HG03342 (cell line): ENCODE results near the gene PRKAA1.

Experiments
- ATAC-seq: cut with Tn5 transposase; IDR thresholded peaks from one replicate; pipeline ENCODE4 v1.9.1; 2021; ENCODE audit warnings: mild to moderate bottlenecking, moderate library complexity; ENCODE audit not compliant: unreplicated experiment

PRKAA1 gene

GRCh38 chr5:40798012-40798800 is at the start of gene PRKAA1:
TSS of gene PRKAA1 (minus strand) at chr5:40798374. CDS start at chr5:40798189, 185 bp downstream.
- peak; percentile 97 for ATAC-seq

GRCh38 chr5:40847525-40847924 is 49.4 kb upstream of the PRKAA1 start:
- no peak for ATAC-seq

DNA sequence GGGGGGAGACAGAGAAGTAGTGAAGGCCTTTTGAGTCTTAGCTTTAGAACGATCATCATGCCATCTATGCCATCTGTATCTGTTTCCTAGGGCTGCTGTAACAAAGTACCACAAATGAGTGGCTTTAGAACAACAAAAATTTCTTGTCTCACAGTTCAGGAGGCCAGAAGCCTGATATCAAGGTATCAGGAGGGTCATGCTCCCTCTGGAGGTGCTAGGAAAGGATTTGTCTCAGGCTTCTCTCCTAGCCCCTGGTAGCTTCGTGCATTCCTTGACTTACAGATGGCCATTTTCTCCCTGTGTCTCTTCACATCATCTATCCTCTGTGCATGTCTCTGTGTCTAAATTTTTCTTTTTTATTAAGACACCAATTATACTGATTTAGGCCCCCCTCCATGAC is 48.2 kb upstream of the PRKAA1 start:
- ATAC-seq = no peak

DNA sequence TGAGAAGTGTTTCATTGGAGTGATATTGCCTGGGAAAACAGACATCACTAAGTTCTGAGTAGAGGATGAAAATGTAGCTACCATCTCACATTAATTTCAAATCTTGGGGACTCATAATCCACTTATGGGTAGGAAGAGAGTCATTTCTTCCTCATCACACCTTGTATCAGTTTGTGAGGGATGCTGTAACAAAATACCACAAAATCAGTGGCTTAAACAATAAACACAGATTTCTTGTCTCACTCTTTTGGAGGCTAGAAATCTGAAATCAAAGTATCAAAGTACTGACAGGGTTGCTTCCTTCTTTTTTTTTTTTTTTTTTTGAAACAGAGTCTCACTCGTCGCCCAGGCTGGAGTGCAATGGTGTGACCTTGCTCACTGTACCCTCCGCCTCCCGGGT is 46.4 kb upstream of the PRKAA1 start:
- no peak for ATAC-seq

GRCh38 chr5:40842351-40842750 is 44.2 kb upstream of the PRKAA1 start:
- no peak for ATAC-seq

- ATAC-seq = peak; percentile 48
These were observed 43.1 kb upstream of the PRKAA1 start, which contains the start of gene CARD6 for GRCh38 chr5:40841068-40841805. TSS of gene CARD6 (plus strand) at chr5:40841367. CDS start at chr5:40841383, 16 bp downstream.

DNA sequence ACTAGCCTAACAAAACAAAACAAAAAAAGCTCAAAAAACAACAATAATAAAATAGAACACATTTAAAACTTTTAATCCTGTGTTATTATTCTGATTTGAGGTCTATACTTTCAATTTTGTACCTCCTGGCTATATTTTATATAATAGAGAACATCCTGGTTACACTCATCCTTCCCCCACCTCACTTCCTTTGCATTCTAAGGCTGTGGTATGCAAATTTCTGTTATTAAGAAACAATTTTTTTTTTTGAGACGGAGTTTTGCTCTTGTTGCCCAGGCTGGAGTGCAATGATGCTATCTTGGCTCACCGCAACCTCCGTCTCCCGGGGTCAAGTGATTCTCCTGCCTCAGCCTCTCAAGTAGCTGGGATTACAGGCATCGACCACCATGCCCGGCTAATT is 39.9 kb upstream of the PRKAA1 start:
- no peak for ATAC-seq

DNA sequence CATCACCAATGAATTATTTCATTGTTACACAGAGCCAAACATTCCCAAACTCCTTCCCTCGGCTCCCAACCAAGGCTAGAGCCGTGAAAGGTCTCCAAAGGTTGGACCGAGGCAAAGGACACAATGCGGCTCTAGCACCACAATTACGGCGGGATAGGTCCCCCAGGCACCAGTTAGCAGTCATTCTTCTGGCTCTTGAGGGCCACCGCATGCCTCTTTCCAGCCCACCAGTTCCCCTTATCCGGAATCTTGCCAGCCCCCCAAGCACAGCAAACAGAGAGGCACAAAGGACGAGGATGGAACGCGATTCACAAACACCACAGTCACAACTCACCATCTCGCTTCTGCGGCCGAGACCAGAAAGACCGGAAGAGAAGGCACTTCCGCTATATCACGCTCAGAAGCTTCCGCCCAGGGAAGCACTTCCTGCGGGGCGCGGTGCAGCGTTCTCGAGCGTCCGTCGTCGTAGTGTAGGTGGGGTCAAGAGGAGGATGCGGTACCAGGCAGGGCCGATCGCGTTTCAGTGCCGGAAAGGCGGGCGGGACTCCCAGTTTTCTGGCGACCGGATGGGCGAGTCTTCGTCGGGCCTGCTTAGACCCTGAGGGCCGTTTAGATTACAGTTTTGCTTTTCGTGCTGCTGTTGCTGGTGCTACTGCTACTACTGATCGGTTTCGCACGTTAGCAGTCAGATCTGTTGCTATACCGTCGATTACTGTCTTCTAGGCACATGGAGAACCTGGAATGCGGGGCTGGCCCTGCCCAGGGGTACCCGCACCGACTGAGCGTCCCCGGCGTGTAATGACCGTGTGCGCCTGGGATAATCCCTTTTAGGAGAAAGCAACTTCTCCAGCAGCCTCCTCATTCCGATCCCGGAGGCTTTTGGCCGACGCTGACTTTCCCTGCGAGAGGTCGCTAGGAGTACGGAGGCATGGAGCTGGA is 36.9 kb upstream of the PRKAA1 start, which contains the start of gene RPL37:
TSS of gene RPL37 (minus strand) at position 374 of the 939 bp plus-strand sequence. CDS start at position 337, 37 bp downstream.
- peak; percentile 96 for ATAC-seq

GRCh38 chr5:40834391-40834848 is 36.2 kb upstream of the PRKAA1 start:
- ATAC-seq = no peak

DNA sequence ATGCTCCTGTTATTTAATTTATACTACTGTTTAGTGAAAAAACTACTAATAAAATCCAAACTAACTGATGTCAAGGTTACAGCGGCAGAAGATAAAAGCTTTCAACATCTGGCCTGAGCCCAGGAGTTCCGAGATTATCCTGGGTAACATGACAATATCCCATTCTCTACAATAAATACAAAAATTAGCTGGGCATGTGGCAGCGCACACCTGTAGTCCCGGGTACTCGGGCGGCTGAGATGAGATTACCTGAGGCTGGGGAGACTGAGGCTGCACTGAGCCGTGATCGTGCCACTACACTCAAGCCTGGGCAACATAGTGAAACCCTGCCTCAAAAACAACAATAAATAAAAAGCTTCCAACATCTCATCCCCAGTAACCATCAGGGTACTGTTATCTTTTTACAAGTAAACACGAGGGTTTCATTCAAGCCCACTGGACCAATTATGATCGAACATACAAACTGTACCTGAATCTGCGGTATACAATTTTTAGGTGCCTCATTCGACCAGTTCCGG is 35.6 kb upstream of the PRKAA1 start:
- ATAC-seq = no peak

GRCh38 chr5:40832345-40832744 is 34.2 kb upstream of the PRKAA1 start:
- ATAC-seq = no peak

- ATAC-seq = no peak
These were observed 33.4 kb upstream of the PRKAA1 start for GRCh38 chr5:40831346-40832210.

GRCh38 chr5:40829748-40830533 is 31.8 kb upstream of the PRKAA1 start:
- ATAC-seq = no peak

DNA sequence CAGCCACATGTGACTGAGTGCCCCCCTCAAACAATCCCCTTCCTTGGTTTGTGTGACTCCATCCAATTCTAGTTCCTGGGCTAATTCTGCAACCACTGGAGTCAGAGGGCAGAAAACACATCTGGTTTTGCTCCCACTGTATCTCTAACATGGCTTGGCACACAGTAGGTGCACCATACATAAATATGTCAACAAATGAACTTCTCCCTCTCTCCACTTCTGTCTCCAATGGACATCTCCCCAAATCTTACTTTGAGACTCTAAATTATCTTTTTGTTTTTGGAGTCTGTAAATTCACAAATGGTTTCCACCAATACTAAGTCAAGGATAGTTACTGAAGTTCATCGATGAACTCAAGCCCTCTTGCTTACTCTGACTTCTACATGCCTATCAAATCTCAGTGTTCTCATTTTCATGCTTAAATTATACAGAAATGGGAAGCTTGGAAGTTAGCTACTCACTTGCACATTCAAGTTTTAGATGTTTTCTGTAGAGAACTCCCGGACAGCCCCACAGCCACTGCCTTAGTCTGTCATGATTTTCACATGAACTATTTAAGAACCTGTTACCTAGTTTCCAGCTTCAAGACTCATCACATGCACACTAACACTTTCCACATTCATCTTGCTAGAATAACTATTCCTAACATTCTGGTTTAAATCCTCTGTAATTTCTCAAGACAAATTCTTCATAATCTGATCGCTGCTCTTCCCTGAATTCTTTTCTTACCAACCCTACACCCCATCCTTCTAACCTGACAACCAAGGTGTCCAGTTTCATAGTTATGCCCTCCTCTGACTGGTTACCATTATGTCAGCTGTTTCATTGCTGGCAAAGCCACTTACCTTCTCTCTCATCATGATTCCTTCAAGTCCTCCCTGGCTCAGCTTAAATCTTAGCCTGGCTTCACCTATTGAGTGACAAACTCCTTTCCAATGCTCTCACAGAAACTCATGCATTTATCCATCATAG is 30.8 kb upstream of the PRKAA1 start:
- ATAC-seq = no peak

GRCh38 chr5:40828021-40828631 is 30.0 kb upstream of the PRKAA1 start:
- ATAC-seq = no peak

- no peak for ATAC-seq
These were observed 29.2 kb upstream of the PRKAA1 start for GRCh38 chr5:40827188-40827977.
